NCI-H1092 treated with DMSO at 0.1 percent for 48 hours (cell line): ENCODE data around the gene GOLGA6A.

ENCODE experiments used
- DNase-seq: peaks from one replicate; lab custom pipeline; 2025; lab: John Stamatoyannopoulos, UW

GOLGA6A gene

GRCh38 chr15:74036271-74037170 lies 45.8 kb downstream of the GOLGA6A start:
- peak; percentile 21 for DNase-seq

GRCh38 chr15:74035121-74036017 lies 47.0 kb downstream of the GOLGA6A start:
- DNase-seq, result no peak

GRCh38 chr15:74034206-74034755 lies 48.1 kb downstream of the GOLGA6A start:
- DNase-seq, result no peak

- no peak for DNase-seq
Observed at GRCh38 chr15:74032606-74033561, 49.5 kb downstream of the GOLGA6A start.

DNA sequence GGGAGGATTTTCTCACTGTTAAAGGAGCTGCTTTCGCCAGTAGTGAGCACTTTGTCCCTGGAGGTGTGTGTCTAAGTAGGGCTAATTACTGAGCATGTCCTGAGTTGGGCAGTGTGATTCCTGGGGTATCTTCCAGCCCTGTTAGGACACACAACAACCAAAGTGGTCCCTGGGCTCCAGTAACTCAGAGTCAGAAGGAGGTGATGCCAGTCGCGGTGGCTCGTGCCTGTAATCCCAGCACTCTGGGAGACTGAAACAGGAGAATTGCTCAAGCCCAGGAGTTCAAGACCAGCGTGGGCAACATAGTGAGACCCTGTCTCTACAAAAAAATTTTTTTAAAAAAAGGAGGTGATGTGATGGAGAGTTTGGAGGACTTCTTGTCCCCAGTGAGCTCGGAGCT lies 50.3 kb downstream of the GOLGA6A start:
- no peak for DNase-seq

GRCh38 chr15:74028646-74029045 lies 53.7 kb downstream of the GOLGA6A start:
- DNase-seq, result no peak

DNA sequence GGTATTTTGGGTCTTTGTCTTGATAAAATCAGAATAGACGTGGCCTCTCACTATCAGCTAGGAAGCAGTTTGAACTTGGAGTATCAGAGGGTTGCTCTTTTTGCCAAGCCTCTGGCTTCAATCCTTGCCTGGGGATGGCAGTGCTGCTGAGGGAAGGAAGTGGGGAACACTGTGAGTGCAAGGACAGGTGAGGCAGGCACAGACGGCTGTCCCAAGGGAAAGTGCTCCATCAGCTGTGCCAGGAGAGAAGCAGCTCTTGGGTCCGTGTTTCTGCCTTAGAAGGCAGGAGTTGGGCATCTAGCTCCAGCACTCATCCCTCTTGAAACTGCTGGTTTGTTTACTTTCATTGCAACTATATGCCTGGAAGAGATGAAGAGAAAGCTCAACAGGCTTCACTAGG lies 54.7 kb downstream of the GOLGA6A start:
- DNase-seq, result peak; percentile 67

- DNase-seq, result no peak
Observed at GRCh38 chr15:74025436-74025835, 56.9 kb downstream of the GOLGA6A start.

GRCh38 chr15:74024687-74025086 lies 57.7 kb downstream of the GOLGA6A start:
- no peak for DNase-seq

DNA sequence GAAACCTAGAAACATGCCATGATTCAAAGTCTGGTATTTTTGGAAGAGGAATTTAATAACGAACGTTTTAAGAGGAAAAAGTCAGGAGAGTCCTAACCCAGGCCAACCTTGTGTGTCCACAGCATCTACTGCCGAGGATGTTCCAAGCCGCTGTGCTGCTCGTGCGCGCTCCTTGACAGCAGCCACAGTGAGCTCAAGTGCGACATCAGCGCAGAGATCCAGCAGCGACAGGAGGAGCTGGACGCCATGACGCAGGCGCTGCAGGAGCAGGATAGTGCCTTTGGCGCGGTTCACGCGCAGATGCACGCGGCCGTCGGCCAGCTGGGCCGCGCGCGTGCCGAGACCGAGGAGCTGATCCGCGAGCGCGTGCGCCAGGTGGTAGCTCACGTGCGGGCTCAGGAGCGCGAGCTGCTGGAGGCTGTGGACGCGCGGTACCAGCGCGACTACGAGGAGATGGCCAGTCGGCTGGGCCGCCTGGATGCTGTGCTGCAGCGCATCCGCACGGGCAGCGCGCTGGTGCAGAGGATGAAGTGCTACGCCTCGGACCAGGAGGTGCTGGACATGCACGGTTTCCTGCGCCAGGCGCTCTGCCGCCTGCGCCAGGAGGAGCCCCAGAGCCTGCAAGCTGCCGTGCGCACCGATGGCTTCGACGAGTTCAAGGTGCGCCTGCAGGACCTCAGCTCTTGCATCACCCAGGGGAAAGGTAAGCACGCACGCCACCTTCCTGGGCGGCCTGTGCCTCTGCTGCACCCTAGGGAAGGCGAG lies 59.5 kb downstream of the GOLGA6A start:
- DNase-seq, result no peak
